HL-60 (cell line): ENCODE measurements around the gene SNRPD3.

ENCODE experiments used
- CTCF ChIP-seq: IDR thresholded peaks from one replicate; pipeline ENCODE4 v1.5.1; 2011; ENCODE audit warnings: low read length, control low read depth, inconsistent platforms; ENCODE audit not compliant: insufficient read depth
- POLR2AphosphoS5 ChIP-seq: IDR thresholded peaks from 2 replicates; pipeline ENCODE4 v1.6.1; 2012; ENCODE audit warnings: low read depth
- REST ChIP-seq: IDR thresholded peaks from 2 replicates; pipeline ENCODE4 v1.6.1; 2012; ENCODE audit warnings: low read depth; ENCODE audit not compliant: insufficient replicate concordance
- SPI1 ChIP-seq: IDR thresholded peaks from 2 replicates; pipeline ENCODE4 v1.6.1; 2012; ENCODE audit warnings: low read depth, mild to moderate bottlenecking, borderline replicate concordance

GRCh38 chr22:24543679-24544243 is 12.0 kb upstream of the SNRPD3 start:
- no peak for TF ChIP-seq REST
- no peak for TF ChIP-seq POLR2AphosphoS5
- TF ChIP-seq CTCF, result no peak
- TF ChIP-seq SPI1, result no peak
